Measurements from ENCODE around the gene ACSM2A. TPM values are rescaled to one million over a fixed set of nuclear protein-coding genes. Genes with fewer than 3 reads are reported as not detected.
"Not testable (repeated sequence)": the region's sequence is repeated elsewhere in the genome, so short reads cannot be mapped to it uniquely, and the experiment has no call there.

ACSM2A gene
- polyA plus RNA-seq, 2 donors: not detected

DNA sequence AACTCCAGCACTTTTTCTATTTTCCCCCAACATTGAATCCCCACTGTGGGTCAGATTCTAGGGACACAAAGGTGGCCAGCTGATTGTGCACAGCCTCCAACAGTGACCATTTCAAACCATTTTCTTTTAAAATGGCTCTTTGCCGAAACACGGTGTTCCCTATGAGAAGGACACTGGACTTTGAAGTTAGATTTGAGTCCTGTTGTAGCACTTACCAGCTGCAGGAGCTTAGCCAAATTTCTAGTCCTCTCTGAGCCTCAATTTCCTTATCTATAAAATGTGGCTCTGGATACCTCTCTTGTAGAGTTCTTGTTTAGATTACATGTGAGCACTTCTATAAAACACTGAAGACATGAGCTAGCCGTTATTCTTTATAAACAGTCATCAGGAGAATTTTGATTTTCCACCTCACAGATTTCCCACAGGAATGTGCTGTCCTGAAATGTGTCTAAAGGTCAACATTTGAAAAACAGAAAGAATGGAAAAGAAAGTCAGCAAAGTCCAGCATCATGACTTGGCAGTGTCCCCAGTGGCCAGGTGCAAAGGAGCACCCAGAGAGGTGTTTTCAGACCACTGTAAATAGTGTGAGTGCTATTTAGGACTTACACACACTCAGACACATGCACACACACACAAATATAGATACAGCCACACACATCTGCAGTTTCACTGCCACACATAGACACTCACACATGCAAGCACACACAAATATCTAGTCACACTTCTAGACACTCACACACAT lies 4.5 kb upstream of the ACSM2A start:
- WGBS, 2 donors: no CpG with 5 or more reads among the region's 3 CpGs
- H3K9me3 ChIP-seq (ENCODE audit: control insufficient read depth in 2 of 2, insufficient read depth in 1 of 2, low read depth in 1 of 2, low read length in 1 of 2); H3K27ac ChIP-seq (ENCODE audit: low read depth in 2 of 2, low read length in 1 of 2); H3K4me1 ChIP-seq (ENCODE audit: control insufficient read depth in 2 of 2, insufficient read depth in 2 of 2, low read length in 1 of 2); H3K27me3 ChIP-seq (ENCODE audit: control insufficient read depth in 1 of 2, insufficient read depth in 2 of 2, low read length in 2 of 2); H3K36me3 ChIP-seq (ENCODE audit: control insufficient read depth in 2 of 2, insufficient read depth in 2 of 2, low read length in 1 of 2); H3K4me3 ChIP-seq (ENCODE audit: low read depth in 1 of 2, low read length in 2 of 2): not testable (repeated sequence)

GRCh38 chr16:20453633-20454032 lies 2.3 kb downstream of the ACSM2A start:
- 80 to 91% methylated on average over 4 of the region's 5 CpGs for WGBS, 2 donors
- H3K4me3 ChIP-seq (ENCODE audit: low read depth in 1 of 2, low read length in 2 of 2); H3K27ac ChIP-seq (ENCODE audit: low read depth in 2 of 2, low read length in 1 of 2); H3K27me3 ChIP-seq (ENCODE audit: control insufficient read depth in 1 of 2, insufficient read depth in 2 of 2, low read length in 2 of 2); H3K4me1 ChIP-seq (ENCODE audit: control insufficient read depth in 2 of 2, insufficient read depth in 2 of 2, low read length in 1 of 2); H3K9me3 ChIP-seq (ENCODE audit: control insufficient read depth in 2 of 2, insufficient read depth in 1 of 2, low read depth in 1 of 2, low read length in 1 of 2); H3K36me3 ChIP-seq (ENCODE audit: control insufficient read depth in 2 of 2, insufficient read depth in 2 of 2, low read length in 1 of 2): not testable (repeated sequence)

GRCh38 chr16:20459227-20459626 lies 7.9 kb downstream of the ACSM2A start:
- not testable (repeated sequence) for H3K36me3 ChIP-seq (ENCODE audit: control insufficient read depth in 2 of 2, insufficient read depth in 2 of 2, low read length in 1 of 2); H3K9me3 ChIP-seq (ENCODE audit: control insufficient read depth in 2 of 2, insufficient read depth in 1 of 2, low read depth in 1 of 2, low read length in 1 of 2); H3K27ac ChIP-seq (ENCODE audit: low read depth in 2 of 2, low read length in 1 of 2); H3K4me3 ChIP-seq (ENCODE audit: low read depth in 1 of 2, low read length in 2 of 2); H3K27me3 ChIP-seq (ENCODE audit: control insufficient read depth in 1 of 2, insufficient read depth in 2 of 2, low read length in 2 of 2); H3K4me1 ChIP-seq (ENCODE audit: control insufficient read depth in 2 of 2, insufficient read depth in 2 of 2, low read length in 1 of 2)
- WGBS, 2 donors: 90 to 91% methylated on average over 2 of the region's 2 CpGs

- not testable (repeated sequence) for H3K4me1 ChIP-seq (ENCODE audit: control insufficient read depth in 2 of 2, insufficient read depth in 2 of 2, low read length in 1 of 2); H3K4me3 ChIP-seq (ENCODE audit: low read depth in 1 of 2, low read length in 2 of 2); H3K27me3 ChIP-seq (ENCODE audit: control insufficient read depth in 1 of 2, insufficient read depth in 2 of 2, low read length in 2 of 2); H3K9me3 ChIP-seq (ENCODE audit: control insufficient read depth in 2 of 2, insufficient read depth in 1 of 2, low read depth in 1 of 2, low read length in 1 of 2); H3K27ac ChIP-seq (ENCODE audit: low read depth in 2 of 2, low read length in 1 of 2); H3K36me3 ChIP-seq (ENCODE audit: control insufficient read depth in 2 of 2, insufficient read depth in 2 of 2, low read length in 1 of 2)
- WGBS, 2 donors: 77 to 78% methylated on average over 1 to 3 of the region's 4 CpGs
These were observed 9.0 kb downstream of the ACSM2A start for GRCh38 chr16:20460313-20460712.

- not testable (repeated sequence) for H3K36me3 ChIP-seq (ENCODE audit: control insufficient read depth in 2 of 2, insufficient read depth in 2 of 2, low read length in 1 of 2); H3K4me1 ChIP-seq (ENCODE audit: control insufficient read depth in 2 of 2, insufficient read depth in 2 of 2, low read length in 1 of 2); H3K27me3 ChIP-seq (ENCODE audit: control insufficient read depth in 1 of 2, insufficient read depth in 2 of 2, low read length in 2 of 2); H3K27ac ChIP-seq (ENCODE audit: low read depth in 2 of 2, low read length in 1 of 2); H3K4me3 ChIP-seq (ENCODE audit: low read depth in 1 of 2, low read length in 2 of 2); H3K9me3 ChIP-seq (ENCODE audit: control insufficient read depth in 2 of 2, insufficient read depth in 1 of 2, low read depth in 1 of 2, low read length in 1 of 2)
These were observed 17.6 kb downstream of the ACSM2A start for GRCh38 chr16:20468954-20469353.

DNA sequence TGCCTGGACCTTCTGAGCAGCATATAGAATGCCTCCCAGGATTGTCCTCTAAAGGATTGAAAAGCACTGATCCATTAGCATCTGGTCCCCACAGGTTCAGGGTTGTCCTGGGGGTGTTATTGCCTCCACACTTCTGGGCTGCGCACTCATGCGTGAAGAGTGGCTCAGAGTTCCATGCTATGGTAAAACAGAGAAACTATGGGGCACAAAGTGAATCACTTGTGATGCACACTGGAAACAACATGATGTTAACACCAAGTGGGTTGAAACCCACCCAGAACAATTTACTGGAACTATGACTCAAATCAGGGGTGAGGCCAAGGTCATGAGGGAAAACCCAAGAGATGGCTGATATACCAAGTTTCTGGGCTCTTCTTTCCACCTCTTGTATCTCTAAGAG lies 18.6 kb downstream of the ACSM2A start:
- 94% methylated on average over 2 of the region's 2 CpGs for WGBS, 2 donors
- not testable (repeated sequence) for H3K4me3 ChIP-seq (ENCODE audit: low read depth in 1 of 2, low read length in 2 of 2); H3K27me3 ChIP-seq (ENCODE audit: control insufficient read depth in 1 of 2, insufficient read depth in 2 of 2, low read length in 2 of 2); H3K9me3 ChIP-seq (ENCODE audit: control insufficient read depth in 2 of 2, insufficient read depth in 1 of 2, low read depth in 1 of 2, low read length in 1 of 2); H3K27ac ChIP-seq (ENCODE audit: low read depth in 2 of 2, low read length in 1 of 2); H3K4me1 ChIP-seq (ENCODE audit: control insufficient read depth in 2 of 2, insufficient read depth in 2 of 2, low read length in 1 of 2); H3K36me3 ChIP-seq (ENCODE audit: control insufficient read depth in 2 of 2, insufficient read depth in 2 of 2, low read length in 1 of 2)

DNA sequence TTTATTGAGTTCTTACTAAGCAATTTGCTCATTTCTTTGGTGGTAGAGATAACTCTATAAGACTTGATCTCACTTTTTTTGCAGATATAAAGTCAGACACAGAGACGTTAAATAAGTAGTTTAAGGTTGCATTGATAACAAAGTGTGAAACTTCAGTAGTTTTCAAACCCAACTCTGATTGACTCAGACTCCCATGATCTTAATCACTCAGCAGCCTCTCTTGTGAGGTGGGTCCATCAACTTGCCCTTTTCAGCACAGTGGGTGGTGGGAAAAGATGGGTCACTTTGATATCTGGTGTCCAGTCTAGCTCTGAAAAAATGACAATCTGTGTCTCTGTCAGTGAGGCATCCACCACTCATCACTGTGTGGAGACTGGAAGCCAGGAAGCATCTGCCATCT lies 19.4 kb downstream of the ACSM2A start:
- H3K9me3 ChIP-seq (ENCODE audit: control insufficient read depth in 2 of 2, insufficient read depth in 1 of 2, low read depth in 1 of 2, low read length in 1 of 2): not testable (repeated sequence)
- WGBS, 2 donors: 78 to 85% methylated on average over 1 of the region's 1 CpG

GRCh38 chr16:20477188-20477744 lies 25.9 kb downstream of the ACSM2A start:
- not testable (repeated sequence) for H3K27ac ChIP-seq (ENCODE audit: low read depth in 2 of 2, low read length in 1 of 2); H3K9me3 ChIP-seq (ENCODE audit: control insufficient read depth in 2 of 2, insufficient read depth in 1 of 2, low read depth in 1 of 2, low read length in 1 of 2)

More for the DNA sequence above, 19.4 kb downstream of the ACSM2A start:
- not testable (repeated sequence) for H3K27ac ChIP-seq (ENCODE audit: low read depth in 2 of 2, low read length in 1 of 2); H3K4me3 ChIP-seq (ENCODE audit: low read depth in 1 of 2, low read length in 2 of 2); H3K36me3 ChIP-seq (ENCODE audit: control insufficient read depth in 2 of 2, insufficient read depth in 2 of 2, low read length in 1 of 2); H3K27me3 ChIP-seq (ENCODE audit: control insufficient read depth in 1 of 2, insufficient read depth in 2 of 2, low read length in 2 of 2); H3K4me1 ChIP-seq (ENCODE audit: control insufficient read depth in 2 of 2, insufficient read depth in 2 of 2, low read length in 1 of 2)

GRCh38 chr16:20483989-20484388 lies 32.7 kb downstream of the ACSM2A start:
- H3K9me3 ChIP-seq (ENCODE audit: control insufficient read depth in 2 of 2, insufficient read depth in 1 of 2, low read depth in 1 of 2, low read length in 1 of 2); H3K27ac ChIP-seq (ENCODE audit: low read depth in 2 of 2, low read length in 1 of 2); H3K36me3 ChIP-seq (ENCODE audit: control insufficient read depth in 2 of 2, insufficient read depth in 2 of 2, low read length in 1 of 2); H3K27me3 ChIP-seq (ENCODE audit: control insufficient read depth in 1 of 2, insufficient read depth in 2 of 2, low read length in 2 of 2); H3K4me1 ChIP-seq (ENCODE audit: control insufficient read depth in 2 of 2, insufficient read depth in 2 of 2, low read length in 1 of 2); H3K4me3 ChIP-seq (ENCODE audit: low read depth in 1 of 2, low read length in 2 of 2): not testable (repeated sequence)
- WGBS, 2 donors: 60% methylated on average over 1 of the region's 1 CpG

More at GRCh38 chr16:20477188-20477744, 25.9 kb downstream of the ACSM2A start:
- WGBS, 2 donors: 24 to 26% methylated on average over 2 of the region's 2 CpGs
- H3K4me3 ChIP-seq (ENCODE audit: low read depth in 1 of 2, low read length in 2 of 2); H3K4me1 ChIP-seq (ENCODE audit: control insufficient read depth in 2 of 2, insufficient read depth in 2 of 2, low read length in 1 of 2); H3K36me3 ChIP-seq (ENCODE audit: control insufficient read depth in 2 of 2, insufficient read depth in 2 of 2, low read length in 1 of 2); H3K27me3 ChIP-seq (ENCODE audit: control insufficient read depth in 1 of 2, insufficient read depth in 2 of 2, low read length in 2 of 2): not testable (repeated sequence)

- no peaks in the 10 kb centered on the region for H3K9me3 ChIP-seq (ENCODE audit: control insufficient read depth in 2 of 2, insufficient read depth in 1 of 2, low read depth in 1 of 2, low read length in 1 of 2)
- no peaks in the 10 kb centered on the region for H3K36me3 ChIP-seq (ENCODE audit: control insufficient read depth in 2 of 2, insufficient read depth in 2 of 2, low read length in 1 of 2)
- no peak overlapping the region for H3K4me3 ChIP-seq (ENCODE audit: low read depth in 1 of 2, low read length in 2 of 2)
- H3K27me3 ChIP-seq (ENCODE audit: control insufficient read depth in 1 of 2, insufficient read depth in 2 of 2, low read length in 2 of 2): peaks cover 0 to 3% of the 10 kb centered on the region in 2 donors
- H3K27ac ChIP-seq (ENCODE audit: low read depth in 2 of 2, low read length in 1 of 2): no peak overlapping the region
- WGBS, 2 donors: 59 to 81% methylated on average over 1 of the region's 1 CpG
- no peaks in the 10 kb centered on the region for H3K4me1 ChIP-seq (ENCODE audit: control insufficient read depth in 2 of 2, insufficient read depth in 2 of 2, low read length in 1 of 2)
These were observed 33.4 kb downstream of the ACSM2A start for GRCh38 chr16:20484726-20485125.
